HEK293 (cell line): ENCODE results near the gene SRD5A3.

Experiments
- GLIS1 ChIP-seq: fragments of 450-650 bp; formaldehyde crosslinking; IDR thresholded peaks from 2 replicates; pipeline ENCODE4 v1.5.1; 2016; ENCODE audit warnings: missing biosample characterization, missing genetic modification characterization
- PRDM1 ChIP-seq: fragments of 450-650 bp; formaldehyde crosslinking; IDR thresholded peaks from 2 replicates; pipeline ENCODE4; 2016; ENCODE audit warnings: missing biosample characterization, missing genetic modification characterization
- PRDM2 ChIP-seq: fragments of 450-650 bp; formaldehyde crosslinking; IDR thresholded peaks from 2 replicates; pipeline ENCODE4 v1.5.1; 2016; ENCODE audit warnings: missing biosample characterization, missing genetic modification characterization, borderline replicate concordance
- RBAK ChIP-seq: fragments of 450-650 bp; formaldehyde crosslinking; IDR thresholded peaks from 2 replicates; pipeline ENCODE4 v1.5.1; 2016; ENCODE audit warnings: missing biosample characterization, missing genetic modification characterization
- ZEB2 ChIP-seq: fragments of 450-650 bp; formaldehyde crosslinking; IDR thresholded peaks from 2 replicates; pipeline ENCODE4 v1.5.1; 2016; ENCODE audit warnings: missing biosample characterization, missing genetic modification characterization
- ZNF138 ChIP-seq: fragments of 450-650 bp; formaldehyde crosslinking; IDR thresholded peaks from 2 replicates; pipeline ENCODE4 v1.5.1; 2016; ENCODE audit warnings: missing biosample characterization, missing genetic modification characterization, borderline replicate concordance
- ZNF169 ChIP-seq: fragments of 450-650 bp; formaldehyde crosslinking; IDR thresholded peaks from 2 replicates; pipeline ENCODE4 v1.5.1; 2016; ENCODE audit warnings: missing biosample characterization, missing genetic modification characterization
- ZNF175 ChIP-seq: fragments of 450-650 bp; formaldehyde crosslinking; IDR thresholded peaks from 2 replicates; pipeline ENCODE4 v1.5.1; 2016; ENCODE audit warnings: missing biosample characterization, missing genetic modification characterization
- ZNF302 ChIP-seq: fragments of 450-650 bp; formaldehyde crosslinking; IDR thresholded peaks from 2 replicates; pipeline ENCODE4 v1.5.1; 2016; ENCODE audit warnings: missing biosample characterization, missing genetic modification characterization, low read depth
- ZNF311 ChIP-seq: fragments of 450-650 bp; formaldehyde crosslinking; IDR thresholded peaks from 2 replicates; pipeline ENCODE4 v1.5.1; 2017; ENCODE audit warnings: missing biosample characterization, missing genetic modification characterization, borderline replicate concordance
- ZNF514 ChIP-seq: fragments of 450-650 bp; formaldehyde crosslinking; IDR thresholded peaks from 2 replicates; pipeline ENCODE4 v1.5.1; 2016; ENCODE audit warnings: missing biosample characterization, missing genetic modification characterization
- ZNF792 ChIP-seq: fragments of 450-650 bp; formaldehyde crosslinking; IDR thresholded peaks from 2 replicates; pipeline ENCODE4 v1.5.1; 2016; ENCODE audit warnings: missing biosample characterization, missing genetic modification characterization
- TF ChIP-seq, protein P1 (sequence below): fragments of 450-650 bp; formaldehyde crosslinking; IDR thresholded peaks from 2 replicates; pipeline ENCODE4 v1.5.1; 2016; ENCODE audit warnings: missing biosample characterization, missing genetic modification characterization
- TF ChIP-seq, protein P2 (sequence below): fragments of 450-650 bp; formaldehyde crosslinking; IDR thresholded peaks from 2 replicates; pipeline ENCODE4 v1.5.1; 2017; ENCODE audit warnings: missing biosample characterization, missing genetic modification characterization

GRCh38 chr4:55386073-55386472 is 40.0 kb downstream of the SRD5A3 start:
- TF ChIP-seq ZNF138 (tag by site-specific recombination) = no peak
- no peak for TF ChIP-seq ZNF514 (tag by site-specific recombination)
- TF ChIP-seq, protein P1, sequence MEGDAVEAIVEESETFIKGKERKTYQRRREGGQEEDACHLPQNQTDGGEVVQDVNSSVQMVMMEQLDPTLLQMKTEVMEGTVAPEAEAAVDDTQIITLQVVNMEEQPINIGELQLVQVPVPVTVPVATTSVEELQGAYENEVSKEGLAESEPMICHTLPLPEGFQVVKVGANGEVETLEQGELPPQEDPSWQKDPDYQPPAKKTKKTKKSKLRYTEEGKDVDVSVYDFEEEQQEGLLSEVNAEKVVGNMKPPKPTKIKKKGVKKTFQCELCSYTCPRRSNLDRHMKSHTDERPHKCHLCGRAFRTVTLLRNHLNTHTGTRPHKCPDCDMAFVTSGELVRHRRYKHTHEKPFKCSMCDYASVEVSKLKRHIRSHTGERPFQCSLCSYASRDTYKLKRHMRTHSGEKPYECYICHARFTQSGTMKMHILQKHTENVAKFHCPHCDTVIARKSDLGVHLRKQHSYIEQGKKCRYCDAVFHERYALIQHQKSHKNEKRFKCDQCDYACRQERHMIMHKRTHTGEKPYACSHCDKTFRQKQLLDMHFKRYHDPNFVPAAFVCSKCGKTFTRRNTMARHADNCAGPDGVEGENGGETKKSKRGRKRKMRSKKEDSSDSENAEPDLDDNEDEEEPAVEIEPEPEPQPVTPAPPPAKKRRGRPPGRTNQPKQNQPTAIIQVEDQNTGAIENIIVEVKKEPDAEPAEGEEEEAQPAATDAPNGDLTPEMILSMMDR (tag by site-specific recombination) = no peak
- TF ChIP-seq ZEB2 (tag by site-specific recombination) = no peak
- TF ChIP-seq, protein P2, sequence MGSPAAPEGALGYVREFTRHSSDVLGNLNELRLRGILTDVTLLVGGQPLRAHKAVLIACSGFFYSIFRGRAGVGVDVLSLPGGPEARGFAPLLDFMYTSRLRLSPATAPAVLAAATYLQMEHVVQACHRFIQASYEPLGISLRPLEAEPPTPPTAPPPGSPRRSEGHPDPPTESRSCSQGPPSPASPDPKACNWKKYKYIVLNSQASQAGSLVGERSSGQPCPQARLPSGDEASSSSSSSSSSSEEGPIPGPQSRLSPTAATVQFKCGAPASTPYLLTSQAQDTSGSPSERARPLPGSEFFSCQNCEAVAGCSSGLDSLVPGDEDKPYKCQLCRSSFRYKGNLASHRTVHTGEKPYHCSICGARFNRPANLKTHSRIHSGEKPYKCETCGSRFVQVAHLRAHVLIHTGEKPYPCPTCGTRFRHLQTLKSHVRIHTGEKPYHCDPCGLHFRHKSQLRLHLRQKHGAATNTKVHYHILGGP (tag by site-specific recombination) = no peak
- TF ChIP-seq ZNF302 (tag by site-specific recombination) = no peak
- TF ChIP-seq ZNF311 = no peak
- TF ChIP-seq GLIS1 (tag by site-specific recombination) = no peak
- TF ChIP-seq PRDM2 (tag by site-specific recombination) = no peak
- TF ChIP-seq ZNF169 (tag by site-specific recombination) = no peak
- TF ChIP-seq ZNF792 (tag by site-specific recombination) = no peak
- no peak for TF ChIP-seq PRDM1 (tag by site-specific recombination)
- TF ChIP-seq ZNF175 = no peak
- no peak for TF ChIP-seq RBAK (tag by site-specific recombination)
